ENCODE data around the gene ASTN2. TPM values are rescaled to one million over a fixed set of nuclear protein-coding genes. Genes with fewer than 3 reads are reported as not detected.
"Not testable (repeated sequence)": the region's sequence is repeated elsewhere in the genome, so short reads cannot be mapped to it uniquely, and the experiment has no call there.

The ASTN2 gene
- total RNA-seq, 1 experiment from 2014 or later: 25.2 TPM

- in situ Hi-C loops (cut with HindIII; ENCODE audit: low sequenced_read_pairs): no loop called here
- no peak for DNase-seq (ENCODE audit: low spot score)
These were observed 537.8 kb downstream of the ASTN2 start for GRCh38 chr9:116877072-116877471.

- in situ Hi-C loops (cut with HindIII; ENCODE audit: low sequenced_read_pairs): no loop called here
- no peak for DNase-seq (ENCODE audit: low spot score)
These were observed 539.3 kb downstream of the ASTN2 start for GRCh38 chr9:116875576-116875975.

GRCh38 chr9:116873937-116874914, 540.6 kb downstream of the ASTN2 start:
- in situ Hi-C loops (cut with HindIII; ENCODE audit: low sequenced_read_pairs): no loop called here
- no peak for DNase-seq (ENCODE audit: low spot score)

- in situ Hi-C loops (cut with HindIII; ENCODE audit: low sequenced_read_pairs): no loop called here
- no peak for DNase-seq (ENCODE audit: low spot score)
These were observed 541.4 kb downstream of the ASTN2 start for GRCh38 chr9:116873491-116873890.

- in situ Hi-C loops (cut with HindIII; ENCODE audit: low sequenced_read_pairs): no loop called here
- DNase-seq (ENCODE audit: low spot score): no peak
These were observed 544.3 kb downstream of the ASTN2 start for GRCh38 chr9:116870566-116870965.

- DNase-seq (ENCODE audit: low spot score): no peak
- in situ Hi-C loops (cut with HindIII; ENCODE audit: low sequenced_read_pairs): no loop called here
These were observed 546.7 kb downstream of the ASTN2 start for GRCh38 chr9:116868201-116868600.

- DNase-seq (ENCODE audit: low spot score): no peak
- in situ Hi-C loops (cut with HindIII; ENCODE audit: low sequenced_read_pairs): no loop called here
These were observed 553.5 kb downstream of the ASTN2 start for GRCh38 chr9:116861321-116861720.

GRCh38 chr9:116860509-116861120, 554.2 kb downstream of the ASTN2 start:
- in situ Hi-C loops (cut with HindIII; ENCODE audit: low sequenced_read_pairs): no loop called here
- peak; percentile 68 for DNase-seq (ENCODE audit: low spot score)

GRCh38 chr9:116859763-116860162, 555.1 kb downstream of the ASTN2 start:
- in situ Hi-C loops (cut with HindIII; ENCODE audit: low sequenced_read_pairs): no loop called here

GRCh38 chr9:116857321-116857720, 557.5 kb downstream of the ASTN2 start:
- DNase-seq (ENCODE audit: low spot score): no peak
- in situ Hi-C loops (cut with HindIII; ENCODE audit: low sequenced_read_pairs): no loop called here

More at GRCh38 chr9:116859763-116860162, 555.1 kb downstream of the ASTN2 start:
- DNase-seq (ENCODE audit: low spot score): peak; percentile 63

GRCh38 chr9:116855881-116856662, 558.8 kb downstream of the ASTN2 start:
- DNase-seq (ENCODE audit: low spot score): peak; percentile 73
- in situ Hi-C loops (cut with HindIII; ENCODE audit: low sequenced_read_pairs): no loop called here

GRCh38 chr9:116849721-116850120, 565.1 kb downstream of the ASTN2 start:
- DNase-seq (ENCODE audit: low spot score): no peak
- in situ Hi-C loops (cut with HindIII; ENCODE audit: low sequenced_read_pairs): no loop called here

- peak; percentile 96 for DNase-seq (ENCODE audit: low spot score)
- in situ Hi-C loops (cut with HindIII; ENCODE audit: low sequenced_read_pairs): no loop called here
These were observed 570.2 kb downstream of the ASTN2 start for GRCh38 chr9:116844621-116845020.

GRCh38 chr9:116843863-116844620, 570.8 kb downstream of the ASTN2 start:
- in situ Hi-C loops (cut with HindIII; ENCODE audit: low sequenced_read_pairs): no loop called here
- peak; percentile 97 for DNase-seq (ENCODE audit: low spot score)

- no peak for DNase-seq (ENCODE audit: low spot score)
- in situ Hi-C loops (cut with HindIII; ENCODE audit: low sequenced_read_pairs): no loop called here
These were observed 572.2 kb downstream of the ASTN2 start for GRCh38 chr9:116842658-116843057.

GRCh38 chr9:116838468-116838867, 576.4 kb downstream of the ASTN2 start:
- in situ Hi-C loops (cut with HindIII; ENCODE audit: low sequenced_read_pairs); DNase-seq (ENCODE audit: low spot score): not testable (repeated sequence)

GRCh38 chr9:116837018-116837989, 577.6 kb downstream of the ASTN2 start:
- in situ Hi-C loops (cut with HindIII; ENCODE audit: low sequenced_read_pairs): no loop called here
- DNase-seq (ENCODE audit: low spot score): no peak

GRCh38 chr9:116830321-116830720, 584.5 kb downstream of the ASTN2 start:
- DNase-seq (ENCODE audit: low spot score); in situ Hi-C loops (cut with HindIII; ENCODE audit: low sequenced_read_pairs): not testable (repeated sequence)
